GM12873 (cell line): ENCODE data around the gene BRCA1.
A peak's percentile ranks its signal among the peaks of the same experiment; 100 is the strongest.

Experiments
- CTCF ChIP-seq: IDR thresholded peaks from 2 replicates; pipeline ENCODE4 v1.5.1; 2012; ENCODE audit warnings: low read depth, mild to moderate bottlenecking, moderate library complexity, low read length, control low read depth; ENCODE audit not compliant: insufficient read depth; ENCODE audit errors: missing control alignments

BRCA1 gene

GRCh38 chr17:42997984-42998938 lies 126.9 kb downstream of the BRCA1 start, which contains the start of gene RPL27:
RPL27 (plus strand) TSS chr17:42998419; CDS start chr17:42998751, 332 bp downstream.
- TF ChIP-seq CTCF, result peak; percentile 75

- TF ChIP-seq CTCF, result no peak
These were observed 127.7 kb downstream of the BRCA1 start for GRCh38 chr17:42997390-42997983.
